ENCODE data around the gene SRC. TPM values are rescaled to one million over a fixed set of nuclear protein-coding genes. Genes with fewer than 3 reads are reported as not detected.

SRC gene
- 10 to 100 TPM; 27.5 to 52.2 (median 42.3) TPM for total RNA-seq

DNA sequence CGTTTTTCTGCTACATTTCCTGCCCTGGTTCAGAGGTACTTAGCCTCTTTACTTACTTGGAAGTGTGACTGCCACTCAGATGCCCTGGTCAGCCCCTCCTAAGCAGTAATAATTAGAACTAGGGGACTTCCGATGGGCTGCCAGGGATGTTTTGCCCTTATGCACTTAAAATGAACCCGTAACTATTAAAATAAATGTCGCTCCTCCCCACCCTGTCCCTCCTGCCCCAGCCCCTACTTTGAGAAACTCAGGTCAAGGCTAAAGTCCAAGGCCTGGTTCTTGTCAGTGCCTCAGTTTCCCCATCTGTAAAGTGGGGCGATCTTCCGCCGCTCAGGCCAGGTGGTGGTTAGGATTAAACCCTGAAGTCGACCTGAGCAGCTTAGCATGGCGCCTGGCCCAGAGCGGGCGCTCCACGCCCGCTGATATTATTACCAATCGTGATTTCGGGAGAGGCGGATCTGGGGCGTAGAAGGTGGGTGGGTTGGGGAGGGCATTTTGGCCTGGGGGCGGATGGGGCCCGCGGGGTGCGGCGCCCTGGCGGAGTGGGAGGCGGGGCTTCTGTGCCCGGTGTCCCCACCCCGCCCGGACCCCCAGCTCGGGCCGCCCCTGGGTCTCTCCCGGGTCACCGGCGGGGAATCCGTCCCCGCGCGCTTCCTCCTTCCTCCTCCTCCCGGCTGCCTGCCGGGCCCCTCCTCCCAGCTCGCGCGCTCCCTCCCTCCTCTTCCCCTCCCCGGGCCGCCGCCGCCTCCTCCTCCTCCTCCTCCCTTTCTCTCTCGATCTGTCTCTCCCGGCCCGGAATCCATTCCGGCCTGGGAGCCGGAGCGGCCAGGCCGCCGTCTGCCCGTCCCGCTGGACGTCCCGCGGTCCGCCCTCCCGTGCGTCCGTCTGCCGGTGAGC, at the start of gene SRC:
TSS of gene SRC (plus strand) at position 802 of the 897 bp plus-strand sequence. CDS start 38,014 bp downstream, outside the sequence.
- peak within 1 kb of the TSS; percentile 72 to 91 (median 84) for H3K4me3 ChIP-seq
- TF ChIP-seq POLR2A (IDR thresholded peaks at IDR 0.05; ENCODE audit: low read depth) (no peak), EP300 (IDR thresholded peaks at IDR 0.05) (no peak), CTCF (IDR thresholded peaks at IDR 0.05) (no peak), POLR2AphosphoS5 (IDR thresholded peaks at IDR 0.05) (peak; percentile 38 to 80)
- no peaks in the 10 kb centered on the region for H3K9me3 ChIP-seq
- H3K4me1 ChIP-seq = peaks cover 4 to 54% (median 43%) of the 10 kb centered on the region in 4 donors
- intact Hi-C loops (cut with DNase I) = loop anchor here (5.0 kb wide), 2 partner anchors 37 to 53 kb away; no protein-coding TSS in a partner anchor
- H3K27ac ChIP-seq (replicated peaks in 1 of 4) = peak within 1 kb of the TSS; percentile 86 to 96 (median 92)
- peak; percentile 95 for DNase-seq (ENCODE audit: extremely low spot score)
- 10% methylated on average over 25 of the region's 63 CpGs for WGBS
- peaks cover 0 to 7% (median 3%) of the 10 kb centered on the region in 4 donors for H3K36me3 ChIP-seq
- H3K27me3 ChIP-seq = peaks cover 0 to 10% (median 0%) of the 10 kb centered on the region in 4 donors

DNA sequence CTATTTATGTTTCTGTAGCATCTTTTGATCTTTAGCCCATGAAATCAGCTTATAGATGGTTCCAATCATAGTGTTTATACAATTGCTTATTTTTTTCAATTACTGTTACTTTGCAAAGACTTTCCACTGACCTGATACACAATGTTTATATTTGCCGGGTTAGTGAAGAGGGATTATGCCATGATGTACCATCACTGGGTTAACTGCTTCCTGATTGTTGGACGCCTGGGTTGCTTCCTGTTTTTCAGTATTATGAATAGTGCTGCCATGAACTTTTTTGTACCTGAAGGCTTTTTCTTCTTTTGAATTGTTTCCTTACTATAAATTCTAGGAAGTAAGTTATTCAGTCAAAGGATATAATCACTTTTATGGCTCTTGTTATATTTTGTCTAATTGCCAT, 49.6 kb upstream of the SRC start:
- 32% methylated on average over 2 of the region's 2 CpGs for WGBS
- no peaks in the 10 kb centered on the region for H3K27me3 ChIP-seq
- intact Hi-C loops (cut with DNase I) = no loop called here
- no peak for TF ChIP-seq CTCF (IDR thresholded peaks at IDR 0.05)
- peak overlapping the region; percentile 80 to 83 (median 80) for H3K27ac ChIP-seq (replicated peaks in 1 of 4)
- H3K4me1 ChIP-seq = peaks cover 22 to 72% (median 67%) of the 10 kb centered on the region in 4 donors
- no peak for DNase-seq (ENCODE audit: extremely low spot score)
- H3K9me3 ChIP-seq = no peaks in the 10 kb centered on the region
- H3K36me3 ChIP-seq = peaks cover 0 to 45% (median 7%) of the 10 kb centered on the region in 4 donors
- H3K4me3 ChIP-seq = no peak overlapping the region

DNA sequence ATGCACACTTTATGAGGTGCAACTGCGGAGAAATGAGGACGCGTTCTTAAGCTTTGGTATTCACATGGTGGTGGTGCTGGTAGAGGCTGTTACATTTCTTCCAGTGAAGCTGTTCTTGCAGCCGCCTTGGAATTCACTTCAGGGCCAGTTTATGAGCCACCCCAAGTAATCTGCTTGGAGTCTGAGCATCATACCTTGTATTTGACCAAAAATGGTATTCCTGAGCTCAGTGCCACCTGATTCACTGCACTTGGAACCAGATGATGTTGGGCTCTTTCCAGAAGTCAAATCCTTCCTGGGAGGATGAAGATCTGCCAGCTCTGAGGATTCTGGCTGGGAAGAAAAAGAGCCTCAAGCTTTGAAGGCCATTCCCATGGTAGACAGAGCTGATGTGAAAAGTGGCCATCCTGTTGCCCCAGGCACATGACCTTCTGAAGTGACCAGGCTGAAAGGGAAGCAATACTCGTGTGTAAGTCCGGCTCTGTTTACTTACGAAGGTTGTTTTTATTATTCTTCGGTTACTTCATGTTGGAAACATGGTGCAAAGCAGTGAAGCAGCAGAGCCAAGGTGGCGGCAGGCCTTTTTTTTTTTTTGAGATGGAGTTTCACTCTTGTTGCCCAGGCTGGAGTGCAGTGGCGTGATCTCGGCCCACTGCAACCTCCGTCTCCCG, 48.7 kb upstream of the SRC start:
- Histone ChIP-seq H3K27ac (replicated peaks in 1 of 4) (peak overlapping the region; percentile 80 to 83 (median 80)), H3K36me3 (peaks cover 3 to 51% (median 16%) of the 10 kb centered on the region in 4 donors), H3K9me3 (no peaks in the 10 kb centered on the region), H3K4me1 (peaks cover 22 to 72% (median 66%) of the 10 kb centered on the region in 4 donors), H3K27me3 (no peaks in the 10 kb centered on the region), H3K4me3 (no peak overlapping the region)
- intact Hi-C loops (cut with DNase I) = no loop called here
- DNase-seq (ENCODE audit: extremely low spot score) = no peak
- 69% methylated on average over 13 of the region's 13 CpGs for WGBS
- TF ChIP-seq CTCF (IDR thresholded peaks at IDR 0.05) (no peak), EP300 (IDR thresholded peaks at IDR 0.05) (no peak), POLR2AphosphoS5 (IDR thresholded peaks at IDR 0.05) (peak; percentile 58 to 68), POLR2A (IDR thresholded peaks at IDR 0.05; ENCODE audit: low read depth) (no peak)

GRCh38 chr20:37298190-37298939, 47.6 kb upstream of the SRC start:
- WGBS = 85% methylated on average over 6 of the region's 6 CpGs
- DNase-seq (ENCODE audit: extremely low spot score) = no peak
- peak overlapping the region; percentile 80 to 83 (median 80) for H3K27ac ChIP-seq (replicated peaks in 1 of 4)

More at GRCh38 chr20:37298190-37298939, 47.6 kb upstream of the SRC start:
- Histone ChIP-seq H3K36me3 (peaks cover 3 to 50% (median 25%) of the 10 kb centered on the region in 4 donors), H3K9me3 (no peaks in the 10 kb centered on the region), H3K27me3 (no peaks in the 10 kb centered on the region), H3K4me1 (peaks cover 22 to 70% (median 64%) of the 10 kb centered on the region in 4 donors), H3K4me3 (no peak overlapping the region)
- TF ChIP-seq POLR2A (IDR thresholded peaks at IDR 0.05; ENCODE audit: low read depth) (no peak), EP300 (IDR thresholded peaks at IDR 0.05) (no peak), POLR2AphosphoS5 (IDR thresholded peaks at IDR 0.05) (no peak), CTCF (IDR thresholded peaks at IDR 0.05) (no peak)
- intact Hi-C loops (cut with DNase I) = no loop called here

All from esophagus muscularis mucosa (tissue), 4 donors.